ENCODE measurements around the gene SIVA1.

The SIVA1 gene

DNA sequence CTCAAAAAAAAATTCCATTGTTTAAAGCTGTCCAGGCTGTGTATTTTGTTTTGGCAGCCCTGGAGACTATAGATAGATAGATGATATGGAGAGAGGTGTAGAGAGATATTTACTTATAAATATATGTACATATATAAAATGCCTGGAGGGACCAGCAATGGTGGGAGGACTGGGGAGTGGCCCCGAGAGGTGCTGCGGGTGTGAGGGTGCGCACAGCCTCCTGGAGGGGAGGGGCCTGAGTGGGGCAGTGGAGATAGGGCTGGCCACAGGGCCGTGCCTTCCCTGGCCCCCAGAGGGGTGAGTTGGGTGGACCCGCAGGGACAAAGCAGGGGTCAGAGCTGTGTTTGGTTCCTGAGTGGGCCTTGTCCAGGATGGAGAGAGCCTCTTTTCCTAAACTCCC, 22.5 kb upstream of the SIVA1 start:
- Histone ChIP-seq H2AFZ (ENCODE audit: low read depth, low read length) (no peak overlapping the region), H3K9ac (ENCODE audit: low read depth, low read length) (no peak overlapping the region), H3K27me3 (ENCODE audit: insufficient read depth, low read length, poor library complexity) (no peaks in the 10 kb centered on the region), H3K9me3 (ENCODE audit: insufficient read depth, low read length, severe bottlenecking) (no peaks in the 10 kb centered on the region), H4K20me1 (ENCODE audit: insufficient read depth, low read length) (no peaks in the 10 kb centered on the region; the same call in 1 of the 2 replicates), H3K79me2 (ENCODE audit: insufficient read depth, low read length) (no peaks in the 10 kb centered on the region), H3K4me3 (ENCODE audit: low read depth in 1 of 2, low read length in 2 of 2) (no peak overlapping the region), H3K36me3 (ENCODE audit: insufficient read depth, low read length) (no peaks in the 10 kb centered on the region), H3K4me1 (ENCODE audit: insufficient read depth, low read length) (no peaks in the 10 kb centered on the region), H3K4me2 (ENCODE audit: insufficient read depth, low read length) (no peak overlapping the region), H3K27ac (ENCODE audit: low read length) (no peak overlapping the region)
- no peak for ATAC-seq (ENCODE audit: insufficient read depth, low read depth)
- no peak for DNase-seq
- TF ChIP-seq CTCF (IDR thresholded peaks at IDR 0.05; ENCODE audit: borderline replicate concordance, extremely low read depth, low read length, poor library complexity, severe bottlenecking) (no peak), EZH2 (IDR thresholded peaks at IDR 0.05; ENCODE audit: borderline replicate concordance, low read depth, low read length, severe bottlenecking) (no peak)

- ATAC-seq (ENCODE audit: insufficient read depth, low read depth) (peak; percentile 67), DNase-seq (peak; percentile 22)
- no peaks in the 10 kb centered on the region for H3K9me3 ChIP-seq (ENCODE audit: insufficient read depth, low read length, severe bottlenecking)
- TF ChIP-seq EZH2 (IDR thresholded peaks at IDR 0.05; ENCODE audit: borderline replicate concordance, low read depth, low read length, severe bottlenecking), result no peak
- TF ChIP-seq CTCF (IDR thresholded peaks at IDR 0.05; ENCODE audit: borderline replicate concordance, extremely low read depth, low read length, poor library complexity, severe bottlenecking), result peak; percentile 57
- H4K20me1 ChIP-seq (ENCODE audit: insufficient read depth, low read length), result no peaks in the 10 kb centered on the region; the same call in 1 of the 2 replicates
- H3K27ac ChIP-seq (ENCODE audit: low read length), result no peak overlapping the region
- no peaks in the 10 kb centered on the region for H3K36me3 ChIP-seq (ENCODE audit: insufficient read depth, low read length)
- no peak overlapping the region for H3K4me3 ChIP-seq (ENCODE audit: low read depth in 1 of 2, low read length in 2 of 2)
- H3K4me2 ChIP-seq (ENCODE audit: insufficient read depth, low read length), result no peak overlapping the region
- H3K4me1 ChIP-seq (ENCODE audit: insufficient read depth, low read length), result no peaks in the 10 kb centered on the region
- H3K79me2 ChIP-seq (ENCODE audit: insufficient read depth, low read length), result no peaks in the 10 kb centered on the region
- no peak overlapping the region for H2AFZ ChIP-seq (ENCODE audit: low read depth, low read length)
- no peaks in the 10 kb centered on the region for H3K27me3 ChIP-seq (ENCODE audit: insufficient read depth, low read length, poor library complexity)
- no peak overlapping the region for H3K9ac ChIP-seq (ENCODE audit: low read depth, low read length)
Observed at GRCh38 chr14:104731320-104732294, 21.3 kb upstream of the SIVA1 start.

GRCh38 chr14:104732355-104732804, 20.6 kb upstream of the SIVA1 start:
- no peak overlapping the region for H3K4me3 ChIP-seq (ENCODE audit: low read depth in 1 of 2, low read length in 2 of 2)
- ATAC-seq (ENCODE audit: insufficient read depth, low read depth), result no peak
- H3K4me1 ChIP-seq (ENCODE audit: insufficient read depth, low read length), result no peaks in the 10 kb centered on the region
- TF ChIP-seq CTCF (IDR thresholded peaks at IDR 0.05; ENCODE audit: borderline replicate concordance, extremely low read depth, low read length, poor library complexity, severe bottlenecking) (no peak), EZH2 (IDR thresholded peaks at IDR 0.05; ENCODE audit: borderline replicate concordance, low read depth, low read length, severe bottlenecking) (no peak)
- no peaks in the 10 kb centered on the region for H3K36me3 ChIP-seq (ENCODE audit: insufficient read depth, low read length)
- H3K79me2 ChIP-seq (ENCODE audit: insufficient read depth, low read length), result no peaks in the 10 kb centered on the region
- H3K9ac ChIP-seq (ENCODE audit: low read depth, low read length), result no peak overlapping the region
- no peaks in the 10 kb centered on the region for H3K27me3 ChIP-seq (ENCODE audit: insufficient read depth, low read length, poor library complexity)
- no peaks in the 10 kb centered on the region for H3K9me3 ChIP-seq (ENCODE audit: insufficient read depth, low read length, severe bottlenecking)
- DNase-seq, result no peak
- H4K20me1 ChIP-seq (ENCODE audit: insufficient read depth, low read length), result no peaks in the 10 kb centered on the region; the same call in 1 of the 2 replicates
- H3K4me2 ChIP-seq (ENCODE audit: insufficient read depth, low read length), result no peak overlapping the region
- no peak overlapping the region for H2AFZ ChIP-seq (ENCODE audit: low read depth, low read length)
- no peak overlapping the region for H3K27ac ChIP-seq (ENCODE audit: low read length)

Measured in DND-41 (cell line).